Suprapubic skin (tissue), 4 donors: Measurements from ENCODE around the gene PTPRN2.

Experiments
- EP300 ChIP-seq: sonication (generic); formaldehyde crosslinking; IDR thresholded peaks from one replicate; pipeline ENCODE4 v1.6.1; 2017; ENCODE audit warnings: antibody characterized with exemption
- POLR2A ChIP-seq, 2 donors: fragments of 450-650 bp; IDR thresholded peaks; one replicate each; pipeline ENCODE4 v1.6.1; 2017; ENCODE audit warnings: antibody characterized with exemption in 2 of 2, mild to moderate bottlenecking in 2 of 2, moderate library complexity in 2 of 2
- POLR2AphosphoS5 ChIP-seq, 3 donors: sonication (generic); formaldehyde crosslinking; IDR thresholded peaks; one replicate each; pipeline ENCODE4 v1.6.1; 2017; ENCODE audit warnings: antibody characterized with exemption in 3 of 3
- TF ChIP-seq, protein P1 (sequence below), 2 donors: fragments of 200-600 bp in 1 of 2; fragments of 450-650 bp in 1 of 2; sonication (generic) in 1 of 2; IDR thresholded peaks; one replicate each; pipeline ENCODE4 v1.5.1; 2016 to 2019; ENCODE audit warnings: antibody characterized with exemption in 2 of 2, mild to moderate bottlenecking in 1 of 2, moderate library complexity in 1 of 2

- TF ChIP-seq, protein P1, sequence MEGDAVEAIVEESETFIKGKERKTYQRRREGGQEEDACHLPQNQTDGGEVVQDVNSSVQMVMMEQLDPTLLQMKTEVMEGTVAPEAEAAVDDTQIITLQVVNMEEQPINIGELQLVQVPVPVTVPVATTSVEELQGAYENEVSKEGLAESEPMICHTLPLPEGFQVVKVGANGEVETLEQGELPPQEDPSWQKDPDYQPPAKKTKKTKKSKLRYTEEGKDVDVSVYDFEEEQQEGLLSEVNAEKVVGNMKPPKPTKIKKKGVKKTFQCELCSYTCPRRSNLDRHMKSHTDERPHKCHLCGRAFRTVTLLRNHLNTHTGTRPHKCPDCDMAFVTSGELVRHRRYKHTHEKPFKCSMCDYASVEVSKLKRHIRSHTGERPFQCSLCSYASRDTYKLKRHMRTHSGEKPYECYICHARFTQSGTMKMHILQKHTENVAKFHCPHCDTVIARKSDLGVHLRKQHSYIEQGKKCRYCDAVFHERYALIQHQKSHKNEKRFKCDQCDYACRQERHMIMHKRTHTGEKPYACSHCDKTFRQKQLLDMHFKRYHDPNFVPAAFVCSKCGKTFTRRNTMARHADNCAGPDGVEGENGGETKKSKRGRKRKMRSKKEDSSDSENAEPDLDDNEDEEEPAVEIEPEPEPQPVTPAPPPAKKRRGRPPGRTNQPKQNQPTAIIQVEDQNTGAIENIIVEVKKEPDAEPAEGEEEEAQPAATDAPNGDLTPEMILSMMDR (IDR thresholded peaks at IDR 0.05): no peak
- no peak for TF ChIP-seq POLR2A (IDR thresholded peaks at IDR 0.05)
- no peak for TF ChIP-seq EP300
- no peak for TF ChIP-seq POLR2AphosphoS5 (IDR thresholded peaks at IDR 0.05)
These were observed 770.9 kb downstream of the PTPRN2 start for GRCh38 chr7:157816526-157817250.
